GM21423 (cell line): ENCODE results near the gene PLVAP.

Source experiments
- ATAC-seq: cut with Tn5 transposase; IDR thresholded peaks from one replicate; pipeline ENCODE4 v1.9.1; 2021; ENCODE audit warnings: mild to moderate bottlenecking, moderate library complexity; ENCODE audit not compliant: unreplicated experiment

PLVAP gene, protein sequence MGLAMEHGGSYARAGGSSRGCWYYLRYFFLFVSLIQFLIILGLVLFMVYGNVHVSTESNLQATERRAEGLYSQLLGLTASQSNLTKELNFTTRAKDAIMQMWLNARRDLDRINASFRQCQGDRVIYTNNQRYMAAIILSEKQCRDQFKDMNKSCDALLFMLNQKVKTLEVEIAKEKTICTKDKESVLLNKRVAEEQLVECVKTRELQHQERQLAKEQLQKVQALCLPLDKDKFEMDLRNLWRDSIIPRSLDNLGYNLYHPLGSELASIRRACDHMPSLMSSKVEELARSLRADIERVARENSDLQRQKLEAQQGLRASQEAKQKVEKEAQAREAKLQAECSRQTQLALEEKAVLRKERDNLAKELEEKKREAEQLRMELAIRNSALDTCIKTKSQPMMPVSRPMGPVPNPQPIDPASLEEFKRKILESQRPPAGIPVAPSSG

GRCh38 chr19:17376935-17377600 is at the start of gene PLVAP:
Gene PLVAP, minus strand, starts transcription at chr19:17377342. Its CDS starts 54 bp downstream, at chr19:17377288.
- no peak for ATAC-seq

DNA sequence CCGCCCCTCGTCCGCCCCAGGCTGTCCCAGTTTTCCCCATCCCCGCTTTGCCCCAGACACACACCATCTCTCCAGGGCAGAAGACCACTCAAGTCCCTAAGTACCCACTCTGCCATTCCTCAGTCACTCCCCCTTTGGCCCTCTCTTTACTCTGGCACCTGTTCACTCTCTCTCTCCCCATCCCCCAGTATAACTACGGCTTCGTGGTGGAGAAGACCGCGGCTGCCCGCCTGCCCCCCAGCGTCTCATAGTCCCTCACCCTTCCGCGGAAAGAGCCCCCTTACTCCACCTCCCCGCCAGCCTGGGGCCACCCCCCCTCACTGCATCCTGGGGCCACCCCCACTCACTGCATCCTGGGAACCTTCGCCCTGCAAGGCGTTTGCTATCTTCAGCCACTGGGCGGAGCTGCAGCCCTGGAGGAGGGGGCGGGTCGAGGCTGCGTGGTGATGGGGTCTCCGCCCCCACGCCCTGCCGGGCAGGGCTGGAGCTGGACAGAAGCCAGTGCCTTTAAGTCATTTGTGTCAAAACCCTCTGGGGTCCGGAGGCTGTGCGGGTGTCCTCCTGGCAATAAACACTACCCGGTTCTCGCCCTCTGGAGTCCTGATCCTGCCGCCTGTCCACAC is 47.7 kb upstream of the PLVAP start:
- no peak for ATAC-seq

- ATAC-seq: no peak
These were observed 46.5 kb upstream of the PLVAP start for GRCh38 chr19:17423429-17424208.

DNA sequence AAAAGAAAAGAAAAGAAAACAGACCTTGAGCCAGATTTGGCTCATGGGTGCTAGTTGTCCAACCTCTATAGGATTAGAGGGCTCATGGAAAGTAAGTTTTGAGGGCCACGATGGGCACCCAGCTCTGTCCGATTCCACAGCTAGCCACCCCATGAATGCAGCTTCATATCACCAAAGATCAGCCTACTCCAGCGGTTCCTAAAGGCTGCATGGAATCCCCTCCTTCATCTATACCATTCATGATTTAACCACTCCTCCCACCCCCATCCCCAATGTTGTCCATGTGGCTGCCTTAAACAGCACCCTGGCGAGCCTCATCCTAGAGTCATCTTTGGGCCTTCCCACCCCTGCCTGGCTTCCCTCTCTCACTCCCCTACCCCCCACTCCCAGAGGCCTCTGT is 44.8 kb upstream of the PLVAP start:
- no peak for ATAC-seq

DNA sequence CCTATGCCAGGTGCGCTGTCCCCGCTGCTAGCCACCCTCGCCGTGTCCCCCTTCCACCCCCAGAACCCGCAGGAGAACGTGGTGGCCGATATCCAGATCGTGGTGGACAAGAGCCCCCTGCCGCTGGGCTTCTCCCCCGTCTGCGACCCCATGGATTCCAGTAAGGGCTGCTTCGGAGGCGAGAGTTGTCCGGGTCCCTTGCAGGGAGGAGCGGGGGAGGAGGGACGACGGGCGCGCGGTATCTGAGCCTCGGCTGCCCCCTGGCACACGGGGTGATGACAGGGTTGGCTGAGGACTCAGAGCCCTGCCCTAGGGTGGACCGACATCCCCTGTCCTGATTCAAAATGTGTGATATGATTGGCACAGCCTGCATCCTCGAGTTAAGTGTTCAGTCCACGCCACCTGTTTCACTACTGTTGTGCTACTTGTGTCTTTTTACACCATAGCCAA is 43.4 kb upstream of the PLVAP start:
- no peak for ATAC-seq

GRCh38 chr19:17419621-17420474 is 42.7 kb upstream of the PLVAP start, which contains the start of gene MVB12A:
Gene MVB12A, plus strand, starts transcription at chr19:17420047. Its CDS starts 89 bp downstream, at chr19:17420136.
- peak; percentile 86 for ATAC-seq

DNA sequence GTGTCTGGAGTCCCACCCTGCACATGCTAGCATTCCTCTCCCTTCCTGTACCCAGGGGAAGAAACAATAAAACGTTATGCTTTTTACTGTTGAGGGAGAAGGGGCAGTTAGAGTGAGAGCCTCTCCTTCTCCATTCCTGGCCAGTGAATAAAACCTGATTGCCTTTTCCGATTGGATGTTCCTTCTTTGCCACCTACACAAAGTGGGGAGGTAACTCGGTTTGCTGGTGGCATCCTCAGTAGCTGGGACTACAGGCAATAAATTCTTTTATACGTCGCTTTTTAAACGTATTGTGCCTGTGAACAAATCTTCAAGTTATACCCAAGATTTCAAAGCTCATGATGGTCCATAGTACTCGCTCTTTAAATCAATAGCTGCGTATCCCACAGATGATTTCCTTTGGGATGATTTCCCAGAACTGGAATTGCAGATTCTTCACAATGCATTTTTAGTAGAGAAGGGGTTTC is 42.0 kb upstream of the PLVAP start:
- no peak for ATAC-seq

DNA sequence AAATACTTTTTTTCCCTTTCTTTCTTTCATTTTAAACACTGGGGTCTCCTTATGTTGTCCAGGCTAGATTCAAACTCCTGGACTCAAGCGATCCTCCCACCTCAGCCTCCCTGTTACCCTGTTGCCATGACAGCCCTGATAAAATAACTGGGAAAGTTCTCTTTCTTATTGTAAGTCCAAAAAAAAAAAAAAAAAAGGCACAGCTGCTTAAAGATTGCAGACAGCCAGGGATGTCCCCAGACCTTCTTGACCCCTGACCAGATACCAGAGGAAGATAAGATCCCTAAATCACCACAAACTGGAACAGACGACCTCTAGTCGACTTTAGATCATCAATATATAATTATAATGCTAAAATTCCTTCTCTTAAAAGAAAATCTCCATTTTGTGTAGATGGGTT is 41.6 kb upstream of the PLVAP start:
- no peak for ATAC-seq

DNA sequence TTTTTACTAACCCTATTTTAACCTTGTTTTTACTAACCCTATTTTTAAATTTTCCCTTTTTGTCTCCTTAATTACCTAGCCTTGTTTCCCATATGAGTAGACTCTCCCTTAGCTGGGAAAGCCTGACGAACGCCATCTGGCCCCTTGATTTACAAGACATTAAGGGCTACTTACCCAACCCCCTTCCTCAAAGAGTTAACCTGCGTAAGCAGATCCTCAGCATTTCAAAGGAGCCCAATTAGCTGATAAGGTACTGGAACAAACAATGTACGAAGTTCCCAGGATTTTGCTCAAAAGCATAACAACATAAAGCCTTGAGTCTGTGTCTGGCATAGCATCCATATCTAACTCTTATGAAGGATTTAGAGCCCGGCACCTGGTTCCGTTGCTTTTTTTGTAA is 38.0 kb upstream of the PLVAP start:
- no peak for ATAC-seq

- no peak for ATAC-seq
These were observed 37.0 kb upstream of the PLVAP start for GRCh38 chr19:17414097-17414496.

DNA sequence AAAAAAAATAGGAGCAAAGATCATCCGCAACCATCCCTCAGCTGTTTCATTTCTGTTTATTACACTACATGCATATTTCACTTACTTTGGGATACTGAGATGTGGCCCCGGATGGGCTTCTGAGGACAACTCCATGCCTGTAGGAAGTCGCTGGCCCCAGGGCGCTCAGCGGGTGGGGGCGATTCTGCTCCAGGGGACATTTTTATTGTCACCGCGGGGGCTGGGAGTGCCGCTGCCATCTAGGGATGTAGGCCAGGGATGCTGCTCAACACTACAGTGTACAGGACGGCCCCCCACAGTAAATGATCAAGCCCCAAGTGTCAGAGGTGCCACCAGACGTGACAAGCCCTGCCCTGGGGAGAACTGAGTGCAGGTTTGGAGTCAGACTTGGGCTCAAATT is 34.7 kb upstream of the PLVAP start:
- no peak for ATAC-seq

DNA sequence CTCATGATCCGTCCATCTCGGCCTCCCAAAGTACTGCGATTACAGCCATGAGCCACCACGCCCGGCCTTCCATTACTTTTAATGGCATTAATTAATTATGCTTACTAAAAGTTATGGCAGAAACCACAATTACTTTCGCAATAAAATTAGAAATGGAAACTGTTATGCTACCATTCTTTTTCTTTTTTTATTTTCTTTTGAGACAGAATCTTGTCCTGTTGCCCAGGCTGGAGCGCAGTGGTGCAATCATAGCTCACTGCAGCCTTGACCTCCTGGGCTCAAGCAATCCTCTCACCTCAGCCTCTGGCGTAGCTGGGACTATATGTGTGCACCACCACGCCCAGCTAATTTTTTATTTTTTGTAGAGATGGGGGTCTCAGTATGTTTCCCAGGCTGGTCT is 32.8 kb upstream of the PLVAP start:
- ATAC-seq: no peak

GRCh38 chr19:17406887-17407196 is 29.7 kb upstream of the PLVAP start:
- ATAC-seq: no peak

DNA sequence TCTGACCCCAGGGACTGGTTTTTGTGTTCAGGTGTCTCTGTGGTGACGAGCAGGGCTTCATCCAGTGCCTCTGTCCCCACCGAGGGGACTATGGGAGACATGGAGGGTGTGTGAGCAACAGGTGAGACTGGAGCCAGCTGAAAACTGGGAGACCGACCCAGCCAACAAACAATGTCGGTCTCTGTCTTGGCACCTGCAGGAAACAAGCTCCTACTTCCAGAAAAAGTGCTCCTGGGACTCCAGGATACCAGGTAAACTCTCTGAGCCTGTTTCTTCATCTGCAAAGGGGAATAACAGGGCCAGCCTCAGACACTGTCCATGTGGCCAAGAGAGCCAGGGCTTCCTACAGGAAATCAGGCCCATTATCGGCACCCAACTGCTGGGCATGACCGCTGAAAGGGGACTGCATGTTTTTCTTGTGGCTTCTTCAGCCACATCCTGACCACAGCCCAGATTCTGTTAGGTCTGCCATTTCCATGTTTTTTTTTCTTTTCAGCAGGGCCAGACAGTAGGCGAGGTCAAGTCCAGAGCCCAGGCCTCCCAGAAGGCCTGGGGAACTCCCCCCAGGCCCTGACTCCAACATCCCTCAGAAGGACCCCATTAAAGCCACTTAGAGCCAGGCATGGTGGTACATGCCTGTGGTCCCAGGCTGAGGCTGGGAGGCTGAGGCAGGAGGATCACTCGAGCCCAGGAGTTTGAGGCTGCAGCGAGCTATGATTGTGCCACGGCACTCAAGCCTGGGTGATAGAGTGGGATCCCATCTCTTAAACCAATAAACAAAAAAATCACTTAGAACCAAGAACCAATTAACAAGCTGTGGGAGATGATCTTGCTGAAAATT is 29.1 kb upstream of the PLVAP start:
- peak; percentile 21 for ATAC-seq

DNA sequence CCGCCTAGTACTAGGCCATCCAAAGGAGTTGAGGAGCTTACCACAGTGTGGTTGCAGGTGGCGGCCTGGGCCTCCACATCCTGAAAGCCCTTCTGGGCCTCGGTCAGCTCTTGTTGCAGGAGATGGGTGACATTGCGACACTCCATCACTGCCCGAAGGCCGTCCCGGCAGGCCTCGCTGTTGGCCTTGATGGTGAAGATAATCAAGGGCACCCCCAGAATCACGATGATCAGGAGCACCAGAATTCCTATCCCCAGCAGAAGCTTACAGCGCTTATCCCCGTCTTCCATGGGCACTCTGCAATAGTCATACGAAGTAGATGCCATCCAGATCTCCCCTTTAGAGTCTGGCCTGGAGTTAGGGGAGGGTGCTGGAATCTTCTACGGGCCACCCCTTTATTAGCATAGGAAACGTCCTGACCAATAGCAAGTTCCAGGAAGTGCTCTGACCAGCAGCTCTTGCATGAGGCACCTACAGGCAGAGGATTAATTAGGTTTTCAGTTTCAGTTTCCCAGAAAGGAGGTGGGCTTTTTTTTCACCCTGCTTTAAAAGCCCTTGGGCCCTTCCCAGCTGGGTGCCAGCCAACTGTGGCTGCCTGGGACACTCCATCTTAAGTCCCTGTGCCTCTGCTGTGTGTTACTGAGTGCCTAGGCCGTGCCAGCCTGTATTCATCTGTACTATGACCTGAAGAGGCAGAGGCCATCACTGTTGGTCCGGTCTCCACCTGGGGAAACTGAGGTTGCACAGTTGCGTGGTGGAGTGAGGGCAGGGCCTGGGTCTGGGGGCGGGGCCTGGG is 28.3 kb upstream of the PLVAP start, which contains the start of gene BST2:
Gene BST2, minus strand, starts transcription at position 381 of the 796 bp plus-strand sequence. Its CDS starts 55 bp downstream, at position 326.
- ATAC-seq: peak; percentile 65

- no peak for ATAC-seq
These were observed 27.6 kb upstream of the PLVAP start for GRCh38 chr19:17404621-17405249.

DNA sequence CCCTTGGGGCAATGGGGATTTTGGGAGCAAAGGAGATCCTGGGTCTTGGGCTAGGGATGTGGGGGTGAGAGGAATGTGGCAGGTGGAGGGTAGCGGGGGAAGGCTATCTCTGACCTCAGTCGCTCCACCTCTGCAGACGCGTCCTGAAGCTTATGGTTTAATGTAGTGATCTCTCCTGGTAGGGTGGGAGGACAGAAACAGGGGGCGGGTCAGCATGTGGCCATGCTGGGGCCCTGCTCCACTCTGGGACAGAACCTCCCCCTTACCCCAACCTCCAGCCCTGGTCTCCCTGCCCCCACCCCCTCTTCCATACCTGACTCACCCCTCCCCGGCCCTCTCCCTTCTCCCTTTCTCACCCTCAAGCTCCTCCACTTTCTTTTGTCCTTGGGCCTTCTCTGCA is 26.9 kb upstream of the PLVAP start:
- no peak for ATAC-seq
